HG03354 (cell line): Measurements from ENCODE around the gene HSD11B2.

Experiments used
- ATAC-seq: cut with Tn5 transposase; IDR thresholded peaks from one replicate; pipeline ENCODE4 v1.9.1; 2021; ENCODE audit warnings: mild to moderate bottlenecking; ENCODE audit not compliant: unreplicated experiment, poor library complexity, severe bottlenecking

Gene HSD11B2

DNA sequence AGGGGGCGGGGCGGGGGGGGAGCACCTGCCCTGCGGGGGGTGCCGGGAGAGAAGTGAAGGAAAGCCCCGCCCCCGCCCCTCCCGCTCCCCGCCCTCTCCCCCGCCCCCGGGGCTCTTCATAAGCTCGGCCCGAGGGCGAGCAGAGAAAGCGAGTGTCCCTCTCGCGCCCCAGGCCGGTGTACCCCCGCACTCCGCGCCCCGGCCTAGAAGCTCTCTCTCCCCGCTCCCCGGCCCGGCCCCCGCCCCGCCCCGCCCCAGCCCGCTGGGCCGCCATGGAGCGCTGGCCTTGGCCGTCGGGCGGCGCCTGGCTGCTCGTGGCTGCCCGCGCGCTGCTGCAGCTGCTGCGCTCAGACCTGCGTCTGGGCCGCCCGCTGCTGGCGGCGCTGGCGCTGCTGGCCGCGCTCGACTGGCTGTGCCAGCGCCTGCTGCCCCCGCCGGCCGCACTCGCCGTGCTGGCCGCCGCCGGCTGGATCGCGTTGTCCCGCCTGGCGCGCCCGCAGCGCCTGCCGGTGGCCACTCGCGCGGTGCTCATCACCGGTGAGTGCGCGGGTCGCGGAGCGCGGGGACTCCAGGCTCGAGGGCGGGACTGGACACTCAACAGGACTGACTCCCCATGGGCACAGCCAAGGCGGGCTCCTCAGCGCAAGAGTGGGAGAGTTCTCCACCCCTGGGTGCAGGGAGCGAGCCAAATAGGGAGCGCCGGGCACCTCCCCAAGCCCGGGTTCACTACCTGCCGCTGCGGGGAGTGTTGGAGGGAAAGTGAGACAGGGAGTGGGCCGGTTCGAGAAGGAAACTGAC is at the start of gene HSD11B2:
Gene HSD11B2 (plus strand): TSS at position 145 of the 798 bp plus-strand sequence. CDS start 128 bp downstream, at position 273.
- no peak for ATAC-seq

GRCh38 chr16:67383284-67383683 is 47.6 kb upstream of the HSD11B2 start:
- no peak for ATAC-seq

DNA sequence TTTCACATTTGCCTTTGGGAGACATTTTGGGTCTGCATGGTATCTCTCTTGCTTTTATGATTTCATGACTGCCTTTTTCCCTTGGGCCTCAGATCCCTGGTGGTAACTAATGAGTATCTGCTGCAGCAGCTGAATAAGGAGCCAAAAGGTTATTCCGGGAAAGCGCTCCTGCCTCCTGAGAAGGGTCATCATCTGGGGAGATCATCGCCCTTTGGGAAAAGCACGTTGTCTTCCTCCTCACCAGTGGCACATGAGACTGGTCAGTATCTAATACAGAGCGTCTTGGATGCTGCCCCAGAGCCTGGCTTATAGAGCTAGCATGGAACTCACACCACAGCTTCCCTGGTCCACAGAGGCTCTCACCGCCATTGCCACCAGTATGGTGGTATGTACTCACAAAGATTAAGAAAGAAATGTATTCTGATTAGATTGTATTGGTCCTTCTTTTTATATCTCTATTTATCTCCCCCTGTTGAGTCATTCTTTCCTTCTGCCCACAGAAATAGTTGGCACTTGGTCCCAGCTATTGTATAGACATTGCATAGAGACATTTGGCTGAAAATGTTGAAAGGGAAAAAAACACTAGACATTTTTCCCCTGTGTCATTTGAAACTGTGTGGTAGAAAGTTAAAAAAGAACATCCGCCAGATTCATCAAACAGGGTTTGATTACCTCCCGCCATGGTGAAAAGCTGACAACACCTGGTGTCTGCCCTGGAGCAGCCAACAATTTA is 46.0 kb upstream of the HSD11B2 start:
- no peak for ATAC-seq

- no peak for ATAC-seq
Observed at GRCh38 chr16:67386861-67387455, 44.0 kb upstream of the HSD11B2 start.

DNA sequence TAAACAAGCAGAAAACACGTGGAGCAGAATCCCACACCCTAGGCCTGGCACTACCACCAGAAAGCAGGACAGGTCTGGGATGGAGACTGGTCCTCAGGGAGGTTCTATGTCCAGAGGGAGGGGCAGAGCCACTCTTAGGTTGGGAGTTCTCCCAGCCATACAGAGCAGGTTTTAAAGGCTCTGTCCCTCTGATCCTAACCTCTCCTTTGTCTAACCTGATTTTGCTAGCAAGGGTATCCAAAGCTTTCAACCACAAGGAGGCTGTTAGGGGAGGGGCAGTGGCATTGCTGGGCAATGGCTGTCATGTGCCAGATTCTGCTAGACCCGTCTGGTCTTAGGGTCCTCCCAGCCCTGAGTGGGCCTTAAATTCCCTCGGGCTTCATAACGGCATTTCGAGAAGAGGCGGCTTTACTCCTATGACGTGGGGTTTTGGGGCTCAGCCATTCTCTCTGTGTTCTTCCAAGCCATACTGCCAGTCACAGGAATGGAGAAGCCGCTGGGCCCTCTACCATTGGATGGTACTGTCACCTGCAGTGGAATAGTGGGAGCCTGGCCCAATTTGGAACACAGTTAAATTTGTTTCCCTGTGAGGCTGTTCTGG is 43.3 kb upstream of the HSD11B2 start:
- ATAC-seq, result no peak

DNA sequence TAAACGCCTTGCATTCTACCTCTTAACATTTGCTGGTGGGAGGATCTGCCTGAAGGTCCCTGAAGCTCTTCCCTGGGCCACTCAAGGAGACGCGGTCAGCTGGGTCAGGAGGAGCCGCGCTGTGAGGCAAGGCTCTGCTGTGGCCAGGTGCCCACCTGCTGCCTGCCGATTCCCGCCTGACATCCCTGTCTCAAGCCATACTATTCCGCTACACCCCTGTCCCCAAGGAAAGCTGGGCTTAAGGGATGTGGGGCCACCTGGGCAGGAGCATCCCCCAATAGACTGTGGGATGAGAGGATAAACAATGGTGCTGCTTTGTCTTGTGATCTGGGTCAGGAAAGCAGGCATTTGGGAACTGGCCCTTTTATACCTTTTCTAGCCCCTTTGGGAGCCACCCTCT is 42.7 kb upstream of the HSD11B2 start:
- ATAC-seq, result no peak

DNA sequence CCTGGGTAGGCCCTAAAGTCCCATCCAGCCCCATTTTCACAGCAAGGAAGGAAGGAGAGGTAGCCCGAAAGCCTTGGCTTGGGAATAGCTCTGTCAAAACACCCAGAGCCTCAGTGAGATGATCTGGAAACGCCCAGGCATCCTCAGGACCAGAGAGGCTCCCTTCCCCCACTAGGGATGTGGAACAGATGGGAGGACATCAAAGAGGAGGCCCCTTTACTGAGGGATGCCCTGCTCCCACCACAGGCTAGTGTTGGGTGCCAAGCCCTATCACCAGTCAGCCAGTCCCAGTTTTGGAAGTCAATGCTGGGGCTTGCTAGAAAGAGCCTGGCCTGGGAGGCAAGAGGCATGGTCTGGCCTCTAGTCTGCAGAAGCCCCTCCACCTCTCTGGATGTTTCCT is 42.3 kb upstream of the HSD11B2 start:
- no peak for ATAC-seq

- ATAC-seq, result no peak
Observed at GRCh38 chr16:67389911-67390815, 40.8 kb upstream of the HSD11B2 start.

DNA sequence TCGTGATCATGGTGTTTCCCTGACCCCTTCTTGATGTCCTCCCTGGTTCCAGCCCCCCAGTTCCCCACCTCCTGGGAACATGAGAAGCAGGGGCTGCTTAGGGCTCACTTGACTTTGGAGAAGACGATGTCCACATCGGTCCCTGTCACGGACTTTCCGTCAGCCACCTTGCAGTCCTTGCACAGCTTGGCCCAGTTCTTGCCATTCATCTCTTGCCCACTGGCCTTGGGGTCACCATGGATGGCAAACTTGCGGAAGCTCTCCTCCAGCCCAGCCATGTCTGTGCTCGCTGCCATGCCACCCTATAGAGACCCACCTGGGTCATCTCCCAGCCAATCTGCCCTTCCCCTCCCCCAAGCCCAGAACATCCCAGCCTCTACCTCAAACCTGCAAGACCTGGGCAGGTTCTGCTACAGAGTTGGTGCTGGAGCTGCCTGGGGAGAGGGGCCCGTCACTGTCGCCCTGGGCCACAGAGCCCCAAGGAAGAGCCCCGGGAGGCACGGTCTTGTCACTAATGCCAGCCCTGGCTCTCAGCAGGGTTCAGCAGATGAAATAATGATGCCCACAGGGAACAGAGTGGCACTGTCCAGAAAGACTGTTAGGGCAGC is 40.0 kb upstream of the HSD11B2 start:
- ATAC-seq, result no peak

- no peak for ATAC-seq
Observed at GRCh38 chr16:67391424-67392300, 39.3 kb upstream of the HSD11B2 start.

- ATAC-seq, result no peak
Observed at GRCh38 chr16:67392301-67393059, 38.4 kb upstream of the HSD11B2 start.

GRCh38 chr16:67393111-67393787 is 37.7 kb upstream of the HSD11B2 start, which contains the start of gene TPPP3:
TPPP3 (minus strand) TSS chr16:67393498; CDS start chr16:67391111, 2,387 bp downstream.
- ATAC-seq, result no peak

DNA sequence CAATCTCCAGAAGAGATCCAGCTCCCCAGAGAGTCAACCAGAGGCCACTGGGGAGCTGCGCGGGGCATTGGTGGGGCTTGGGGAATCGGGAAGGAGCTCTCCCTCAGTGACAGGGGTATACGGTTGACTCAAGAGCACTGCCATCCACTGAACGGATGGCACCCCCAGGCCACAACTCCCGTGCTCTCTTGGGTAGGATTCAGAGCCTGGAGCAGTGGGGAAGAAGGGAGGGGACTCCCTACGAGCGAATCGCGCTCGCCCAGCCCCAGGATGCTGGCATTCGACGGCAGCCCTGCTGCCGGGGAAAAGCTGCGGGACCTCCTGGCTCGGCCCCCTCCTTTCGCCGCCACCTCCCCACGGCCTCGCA is 37.1 kb upstream of the HSD11B2 start:
- no peak for ATAC-seq

- no peak for ATAC-seq
Observed at GRCh38 chr16:67394155-67395104, 36.5 kb upstream of the HSD11B2 start.

DNA sequence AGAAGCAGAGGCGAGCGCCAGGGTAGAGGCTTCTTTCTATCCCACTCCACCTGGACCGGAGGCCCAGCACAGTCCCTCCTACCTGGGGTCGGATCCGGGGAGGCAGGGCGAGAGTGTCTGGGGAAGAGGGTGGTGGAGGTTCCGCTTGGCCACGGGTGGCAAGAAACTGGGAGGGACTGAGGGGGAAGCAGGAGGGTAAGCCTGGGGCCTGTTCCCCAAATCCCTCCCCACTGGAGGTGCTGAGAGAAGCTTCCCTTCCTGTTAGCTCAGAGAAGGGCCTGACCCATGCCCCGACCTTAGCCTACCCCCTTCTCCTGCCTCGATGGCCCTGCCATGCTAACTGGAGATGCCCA is 35.8 kb upstream of the HSD11B2 start:
- ATAC-seq, result no peak
